ENCODE measurements around the gene TMEM179. TPM values are rescaled to one million over a fixed set of nuclear protein-coding genes. Genes with fewer than 3 reads are reported as not detected.

Gene TMEM179
- total RNA-seq, 3 donors from 2014 or later (not counting 1 experiment from before 2014, with no cell fraction given), result not detected

- intact Hi-C loops (cut with micrococcal nuclease), result no loop called here
- no peak overlapping the region for H3K4me3 ChIP-seq (ENCODE audit: low read length)
- no peaks in the 10 kb centered on the region for H3K36me3 ChIP-seq (ENCODE audit: control insufficient read depth, insufficient read depth, low read length)
- no peak for TF ChIP-seq CTCF (IDR thresholded peaks at IDR 0.05)
- no peaks in the 10 kb centered on the region for H3K27me3 ChIP-seq (ENCODE audit: control insufficient read depth, insufficient read depth, low read length)
- no peaks in the 10 kb centered on the region for H3K4me1 ChIP-seq (ENCODE audit: control insufficient read depth, insufficient read depth, low read length)
- no peak overlapping the region for H3K4me3 Mint-ChIP-seq
- H3K9me3 Mint-ChIP-seq, result no peaks in the 10 kb centered on the region
- H3K27ac ChIP-seq (ENCODE audit: low read length), result no peak overlapping the region
- no peaks in the 10 kb centered on the region for H3K36me3 Mint-ChIP-seq
- peaks cover 0 to 5% of the 10 kb centered on the region in 2 donors for H3K27me3 Mint-ChIP-seq (ENCODE audit: low read depth in 2 of 2)
- no peaks in the 10 kb centered on the region for H3K9me3 ChIP-seq (ENCODE audit: control insufficient read depth, insufficient read depth, low read length)
- ATAC-seq (no peak), DNase-seq (no peak)
- 82% methylated on average over 26 of the region's 26 CpGs for WGBS (ENCODE audit: insufficient coverage)
- H3K4me1 Mint-ChIP-seq, result no peaks in the 10 kb centered on the region
- no peak overlapping the region for H3K27ac Mint-ChIP-seq
Measured at GRCh38 chr14:104554608-104555429, 49.8 kb downstream of the TMEM179 start.

GRCh38 chr14:104554088-104554607, 50.4 kb downstream of the TMEM179 start:
- TF ChIP-seq CTCF (IDR thresholded peaks at IDR 0.05), result no peak
- no peaks in the 10 kb centered on the region for H3K36me3 ChIP-seq (ENCODE audit: control insufficient read depth, insufficient read depth, low read length)
- H3K9me3 Mint-ChIP-seq, result no peaks in the 10 kb centered on the region
- H3K27ac Mint-ChIP-seq, result no peak overlapping the region
- H3K27me3 Mint-ChIP-seq (ENCODE audit: low read depth in 2 of 2), result peaks cover 0 to 5% of the 10 kb centered on the region in 2 donors
- no peak for DNase-seq
- no peaks in the 10 kb centered on the region for H3K36me3 Mint-ChIP-seq
- 85% methylated on average over 12 of the region's 12 CpGs for WGBS (ENCODE audit: insufficient coverage)
- no peaks in the 10 kb centered on the region for H3K27me3 ChIP-seq (ENCODE audit: control insufficient read depth, insufficient read depth, low read length)
- intact Hi-C loops (cut with micrococcal nuclease), result no loop called here
- no peaks in the 10 kb centered on the region for H3K4me1 ChIP-seq (ENCODE audit: control insufficient read depth, insufficient read depth, low read length)
- no peak for ATAC-seq
- H3K27ac ChIP-seq (ENCODE audit: low read length), result no peak overlapping the region
- H3K4me3 ChIP-seq (ENCODE audit: low read length), result no peak overlapping the region
- H3K4me3 Mint-ChIP-seq, result no peak overlapping the region
- H3K4me1 Mint-ChIP-seq, result no peaks in the 10 kb centered on the region
- no peaks in the 10 kb centered on the region for H3K9me3 ChIP-seq (ENCODE audit: control insufficient read depth, insufficient read depth, low read length)

- H3K4me1 ChIP-seq (ENCODE audit: control insufficient read depth, insufficient read depth, low read length), result no peaks in the 10 kb centered on the region
- no peaks in the 10 kb centered on the region for H3K27me3 ChIP-seq (ENCODE audit: control insufficient read depth, insufficient read depth, low read length)
- H3K4me3 Mint-ChIP-seq, result no peak overlapping the region
- no peak overlapping the region for H3K27ac Mint-ChIP-seq
- DNase-seq (no peak), ATAC-seq (no peak)
- no peaks in the 10 kb centered on the region for H3K36me3 Mint-ChIP-seq
- intact Hi-C loops (cut with micrococcal nuclease), result no loop called here
- no peak overlapping the region for H3K4me3 ChIP-seq (ENCODE audit: low read length)
- no peaks in the 10 kb centered on the region for H3K36me3 ChIP-seq (ENCODE audit: control insufficient read depth, insufficient read depth, low read length)
- H3K27ac ChIP-seq (ENCODE audit: low read length), result no peak overlapping the region
- peaks cover 0 to 5% of the 10 kb centered on the region in 2 donors for H3K27me3 Mint-ChIP-seq (ENCODE audit: low read depth in 2 of 2)
- no peak for TF ChIP-seq CTCF (IDR thresholded peaks at IDR 0.05)
- 80% methylated on average over 30 of the region's 30 CpGs for WGBS (ENCODE audit: insufficient coverage)
- H3K4me1 Mint-ChIP-seq, result no peaks in the 10 kb centered on the region
- no peaks in the 10 kb centered on the region for H3K9me3 Mint-ChIP-seq
- no peaks in the 10 kb centered on the region for H3K9me3 ChIP-seq (ENCODE audit: control insufficient read depth, insufficient read depth, low read length)
Measured at GRCh38 chr14:104553166-104554087, 51.1 kb downstream of the TMEM179 start.

All from natural killer cell (primary cell).